GM23338 (cell line): ENCODE data around the gene PPP1R9A. TPM values are rescaled to one million over a fixed set of nuclear protein-coding genes. Genes with fewer than 3 reads are reported as not detected.

Experiments
- ATAC-seq: fragments of 200-7000 bp; cut with Tn5 transposase; 3 replicates; pipeline ENCODE4 v1.9.1; 2020
- DNase-seq: peaks from one replicate; pipeline ENCODE4 v3.0.0-alpha.2; 2015; ENCODE audit warnings: low spot score
- H2AFZ ChIP-seq: fragments of 200-600 bp; sonication (generic); 2 replicates; pipeline ENCODE4 v1.8.0; 2016; ENCODE audit warnings: antibody characterized with exemption, mild to moderate bottlenecking, moderate library complexity
- H3F3A ChIP-seq: fragments of 200-600 bp; sonication (generic); replicated peaks from 2 replicates; pipeline ENCODE4 v1.8.0; 2017; ENCODE audit warnings: antibody characterized with exemption, mixed run types, low read depth
- H3K27ac ChIP-seq: fragments of 200-600 bp; sonication (generic); 2 replicates; pipeline ENCODE4 v1.6.1; 2016; ENCODE audit warnings: low read depth
- H3K27me3 ChIP-seq: fragments of 200-600 bp; sonication (generic); 2 replicates; pipeline ENCODE4 v1.8.0; 2016; ENCODE audit warnings: mild to moderate bottlenecking, mixed run types, moderate library complexity; ENCODE audit not compliant: insufficient read depth
- H3K36me3 ChIP-seq: fragments of 200-600 bp; sonication (generic); 2 replicates; pipeline ENCODE4 v1.8.0; 2016; ENCODE audit warnings: mild to moderate bottlenecking; ENCODE audit not compliant: insufficient read depth
- H3K4me1 ChIP-seq: fragments of 200-600 bp; sonication (generic); 2 replicates; pipeline ENCODE4 v1.8.0; 2016; ENCODE audit warnings: mild to moderate bottlenecking, moderate library complexity; ENCODE audit not compliant: insufficient read depth
- H3K4me2 ChIP-seq: fragments of 200-600 bp; sonication (generic); 2 replicates; pipeline ENCODE4 v1.7.1; 2017; ENCODE audit warnings: mixed run types
- H3K4me3 ChIP-seq: fragments of 200-600 bp; sonication (generic); 2 replicates; pipeline ENCODE4 v1.6.1; 2016; ENCODE audit warnings: mixed run types
- H3K79me2 ChIP-seq: fragments of 200-600 bp; sonication (generic); replicated peaks from 2 replicates; pipeline ENCODE4 v1.8.0; 2017; ENCODE audit warnings: mild to moderate bottlenecking; ENCODE audit not compliant: insufficient read depth
- H3K9me2 ChIP-seq: fragments of 200-600 bp; sonication (generic); 2 replicates; pipeline ENCODE4 v1.8.0; 2017; ENCODE audit not compliant: insufficient read depth
- H4K20me1 ChIP-seq: fragments of 200-600 bp; sonication (generic); replicated peaks from 2 replicates; pipeline ENCODE4 v1.8.0; 2017; ENCODE audit warnings: mild to moderate bottlenecking; ENCODE audit not compliant: insufficient read depth
- H3K27ac Mint-ChIP-seq: 2 replicates; pipeline ENCODE4 v1.8.0; 2020; ENCODE audit warnings: inconsistent platforms, mild to moderate bottlenecking, moderate library complexity, mixed read lengths
- H3K27me3 Mint-ChIP-seq: 3 replicates; pipeline ENCODE4 v1.8.0; 2022; ENCODE audit warnings: low read depth, mild to moderate bottlenecking, moderate library complexity, mixed read lengths, inconsistent platforms; ENCODE audit not compliant: insufficient read depth, poor library complexity
- H3K36me3 Mint-ChIP-seq: 3 replicates; pipeline ENCODE4 v1.8.0; 2021; ENCODE audit warnings: low read depth, mild to moderate bottlenecking, inconsistent platforms, moderate library complexity, mixed read lengths
- H3K4me1 Mint-ChIP-seq: 3 replicates; pipeline ENCODE4 v1.8.0; 2020; ENCODE audit warnings: mild to moderate bottlenecking, inconsistent platforms, mixed read lengths
- H3K4me3 Mint-ChIP-seq: 3 replicates; pipeline ENCODE4 v1.8.0; 2021; ENCODE audit warnings: moderate library complexity, mild to moderate bottlenecking, inconsistent platforms, mixed read lengths
- H3K9me3 Mint-ChIP-seq: 3 replicates; pipeline ENCODE4 v1.8.0; 2020; ENCODE audit warnings: moderate library complexity, mild to moderate bottlenecking, inconsistent platforms, mixed read lengths
- CTCF ChIP-seq, 2 experiments: fragments of 200-600 bp in 1 of 2; sonication (generic) in 1 of 2; conservative IDR thresholded peaks; 2 replicates each; pipeline versions ENCODE4 v1.5.1 to v1.6.1; 2016 to 2017; ENCODE audit warnings: antibody characterized with exemption in 2 of 2, low read depth in 2 of 2, mild to moderate bottlenecking in 2 of 2, moderate library complexity in 1 of 2
- ETS1 ChIP-seq: IDR thresholded peaks from 2 replicates; pipeline ENCODE4 v1.6.1; 2016; ENCODE audit warnings: antibody characterized with exemption
- EZH2 ChIP-seq: fragments of 200-600 bp; sonication (generic); IDR thresholded peaks from one replicate; pipeline ENCODE4 v1.8.0; 2017; ENCODE audit warnings: antibody characterized with exemption, mild to moderate bottlenecking, low read depth; ENCODE audit not compliant: unreplicated experiment
- EZH2phosphoT487 ChIP-seq: fragments of 200-600 bp; sonication (generic); IDR thresholded peaks from one replicate; pipeline ENCODE4 v1.8.1; 2018; ENCODE audit warnings: antibody characterized with exemption; ENCODE audit not compliant: unreplicated experiment
- JUNB ChIP-seq: IDR thresholded peaks from one replicate; pipeline ENCODE4 v1.6.1; 2016; ENCODE audit warnings: antibody characterized with exemption; ENCODE audit not compliant: unreplicated experiment
- NANOG ChIP-seq: IDR thresholded peaks from 2 replicates; pipeline ENCODE4 v1.6.1; 2016; ENCODE audit warnings: antibody characterized with exemption, borderline replicate concordance
- POLR2AphosphoS5 ChIP-seq: IDR thresholded peaks from 2 replicates; pipeline ENCODE4 v1.6.1; 2016; ENCODE audit warnings: antibody characterized with exemption, low read depth
- REST ChIP-seq: IDR thresholded peaks from one replicate; pipeline ENCODE4 v1.6.1; 2018; ENCODE audit warnings: antibody characterized with exemption; ENCODE audit not compliant: unreplicated experiment
- STAT1 ChIP-seq: IDR thresholded peaks from one replicate; pipeline ENCODE4 v1.6.1; 2016; ENCODE audit warnings: antibody characterized with exemption; ENCODE audit not compliant: unreplicated experiment
- ZNF462 ChIP-seq: fragments of 250-450 bp; sonication (Bioruptor Pico); IDR thresholded peaks from 2 replicates; pipeline ENCODE4 v1.5.0; 2020; ENCODE audit warnings: mild to moderate bottlenecking, moderate library complexity
- polyA plus RNA-seq: library from polyadenylated mRNA; unstranded; fragments of >200 nt; fragmentation: Nextera tagmentation; extraction: Ambion mirVana; gene quantifications from 2 replicates; pipeline ENCODE4 v1.2.1, GENCODE V29; 2016
- total RNA-seq: library from RNA; depleted of rRNA; stranded (reverse); fragments of >200 nt; shearing (Covaris generic); gene quantifications from 2 replicates; pipeline ENCODE4 v1.2.3, GENCODE V29; 2014

PPP1R9A gene
- total and polyA plus RNA-seq, 2 experiments from 2014 or later: 10.6 to 31.8 TPM

- TF ChIP-seq CTCF (conservative IDR thresholded peaks at IDR 0.05; ENCODE audit: low read depth in 2 of 2) (no peak), STAT1 (no peak), EZH2 (no peak), JUNB (no peak), ZNF462 (no peak)
Measured at GRCh38 chr7:95253986-95254385, 346.6 kb downstream of the PPP1R9A start (continued).

- no peak for TF ChIP-seq POLR2AphosphoS5
- TF ChIP-seq REST: no peak
- no peak for TF ChIP-seq CTCF (conservative IDR thresholded peaks at IDR 0.05; ENCODE audit: low read depth in 2 of 2)
- no peak for TF ChIP-seq JUNB
- TF ChIP-seq STAT1: no peak
- TF ChIP-seq ETS1: no peak
- no peak for TF ChIP-seq EZH2
- TF ChIP-seq NANOG: no peak
- no peak for TF ChIP-seq EZH2phosphoT487
- Mint-ChIP-seq H3K27ac (no peak overlapping the region; the same call in 1 of the 2 replicates), H3K4me1 (no peaks in the 10 kb centered on the region; the same call in 2 of the 3 replicates), H3K36me3 (peaks cover 5% of the 10 kb centered on the region; the same call in 1 of the 3 replicates), H3K27me3 (no peaks in the 10 kb centered on the region), H3K4me3 (no peak overlapping the region), H3K9me3 (no peaks in the 10 kb centered on the region)
- H3K4me2 ChIP-seq: no peak overlapping the region
- no peak overlapping the region for H3K27ac ChIP-seq
- ATAC-seq (no peak), DNase-seq (no peak)
- H4K20me1 ChIP-seq: no peaks in the 10 kb centered on the region
- no peaks in the 10 kb centered on the region for H3K79me2 ChIP-seq
- no peaks in the 10 kb centered on the region for H3K9me2 ChIP-seq
- no peaks in the 10 kb centered on the region for H3K4me1 ChIP-seq
- H3K27me3 ChIP-seq: no peaks in the 10 kb centered on the region
- H3F3A ChIP-seq: no peaks in the 10 kb centered on the region
- H3K36me3 ChIP-seq: no peaks in the 10 kb centered on the region
- no peak overlapping the region for H3K4me3 ChIP-seq
- no peak overlapping the region for H2AFZ ChIP-seq
Measured at GRCh38 chr7:95255691-95256090, 348.3 kb downstream of the PPP1R9A start.
